K562 (cell line): ENCODE measurements around the gene NLRP12. TPM values are rescaled to one million over a fixed set of nuclear protein-coding genes. Genes with fewer than 3 reads are reported as not detected.

ENCODE experiments used
- ATF2 ChIP-seq: sonication (generic); formaldehyde crosslinking; IDR thresholded peaks from 2 replicates; pipeline ENCODE4 v1.8.1; 2022; ENCODE audit warnings: missing genetic modification reagents
- CBFA2T3 ChIP-seq: fragments of 450-650 bp; IDR thresholded peaks from 2 replicates; pipeline ENCODE4 v1.6.1; 2017
- CBX3 ChIP-seq, 2 experiments: IDR thresholded peaks; 1 replicate in 1 of 2; 2 replicates in 1 of 2; pipeline ENCODE4 v1.6.1; 2012; ENCODE audit warnings: inconsistent platforms in 2 of 2, low read length in 2 of 2, borderline replicate concordance in 1 of 2, control low read depth in 1 of 2
- CREB1 ChIP-seq, 2 experiments: sonication (generic) in 1 of 2; formaldehyde crosslinking in 1 of 2; IDR thresholded peaks; 2 replicates each; pipeline versions ENCODE4 v1.6.1 to v1.8.0; 2012 to 2022; ENCODE audit warnings: inconsistent platforms in 1 of 2, mild to moderate bottlenecking in 1 of 2, missing genetic modification reagents in 1 of 2, moderate library complexity in 1 of 2
- GTF2F1 ChIP-seq: IDR thresholded peaks from 2 replicates; pipeline ENCODE4 v1.6.1; 2011; ENCODE audit warnings: low read depth, low read length, improper control_type of control experiment
- HIVEP1 ChIP-seq: fragments of 250-450 bp; sonication (Bioruptor Pico); IDR thresholded peaks from 2 replicates; pipeline ENCODE4 v1.4.0; 2020; ENCODE audit warnings: mild to moderate bottlenecking
- MEIS2 ChIP-seq: fragments of 450-650 bp; IDR thresholded peaks from 2 replicates; pipeline ENCODE4 v1.6.1; 2014; ENCODE audit warnings: mild to moderate bottlenecking; ENCODE audit not compliant: partially characterized antibody
- PCBP1 ChIP-seq: fragments of 200-400 bp; formaldehyde crosslinking; IDR thresholded peaks from 2 replicates; pipeline ENCODE4 v1.6.1; 2018; ENCODE audit warnings: mild to moderate bottlenecking, low read depth, low read length; ENCODE audit not compliant: poor library complexity, severe bottlenecking
- RFX1 ChIP-seq: fragments of 450-650 bp; IDR thresholded peaks from 2 replicates; pipeline ENCODE4 v1.6.1; 2016; ENCODE audit warnings: mild to moderate bottlenecking, moderate library complexity
- ZBTB5 ChIP-seq: fragments of 450-650 bp; IDR thresholded peaks from 2 replicates; pipeline ENCODE4 v1.6.1; 2017; ENCODE audit warnings: antibody characterized with exemption
- ZEB2 ChIP-seq: fragments of 450-650 bp; IDR thresholded peaks from 2 replicates; pipeline ENCODE4 v1.6.1; 2016
- ZNF280A ChIP-seq: fragments of 450-650 bp; IDR thresholded peaks from 2 replicates; pipeline ENCODE4 v1.6.1; 2018; ENCODE audit warnings: mild to moderate bottlenecking, low read depth; ENCODE audit not compliant: partially characterized antibody
- ZNF507 ChIP-seq: conservative IDR thresholded peaks from 2 replicates; pipeline ENCODE4 v1.6.1; 2017; ENCODE audit warnings: missing genetic modification characterization, missing compliant biosample characterization
- ZNF586 ChIP-seq: fragments of 450-650 bp; formaldehyde crosslinking; conservative IDR thresholded peaks from 2 replicates; pipeline ENCODE4 v1.4.0; 2020; ENCODE audit warnings: mild to moderate bottlenecking, moderate library complexity
- ZNF780A ChIP-seq: fragments of 250-450 bp; sonication (Bioruptor Pico); IDR thresholded peaks from 2 replicates; pipeline ENCODE4 v1.5.0; 2021; ENCODE audit warnings: mild to moderate bottlenecking
- polyA plus RNA-seq, 8 experiments: library from polyadenylated mRNA; depleted of rRNA in 4 of 8; stranded (reverse) in 5 of 8; unstranded in 3 of 8; fragments of >200 nt; fragmentation: Nextera tagmentation in 2 of 8; fragmentation: Illumina TruSeq in 1 of 8; extraction: Ambion mirVana in 2 of 8; extraction: Trizol in 1 of 8; gene quantifications; 2 replicates each; pipeline versions ENCODE4 v1.2.1 to v1.2.3, GENCODE V29; 2011 to 2014; ENCODE audit warnings: inconsistent platforms in 1 of 8, missing spikeins in 1 of 8
- total RNA-seq, 7 experiments: library from RNA; depleted of rRNA in 6 of 7; stranded (reverse); fragments of >200 nt in 6 of 7; fragmentation: Illumina TruSeq in 2 of 7; extraction: Trizol in 2 of 7; gene quantifications; 2 replicates each; pipeline versions ENCODE4 v1.2.1 to v1.2.3, GENCODE V29; 2011 to 2021; ENCODE audit warnings: low replicate concordance in 1 of 7
- TF ChIP-seq, protein P1 (sequence below), 2 experiments: fragments of 450-650 bp; conservative IDR thresholded peaks; 2 replicates each; pipeline ENCODE4 v1.6.1; 2017; ENCODE audit warnings: mild to moderate bottlenecking in 2 of 2, moderate library complexity in 2 of 2
- TF ChIP-seq, protein P2 (sequence below): sonication (generic); formaldehyde crosslinking; IDR thresholded peaks from 2 replicates; pipeline ENCODE4 v1.8.0; 2023; ENCODE audit warnings: mild to moderate bottlenecking, missing genetic modification reagents

NLRP12 gene
- total and polyA plus RNA-seq, 9 of the 15 experiments (the other 6 are each of a cell fraction or from before 2014, with no cell fraction given) = not detected

- TF ChIP-seq, protein P1, sequence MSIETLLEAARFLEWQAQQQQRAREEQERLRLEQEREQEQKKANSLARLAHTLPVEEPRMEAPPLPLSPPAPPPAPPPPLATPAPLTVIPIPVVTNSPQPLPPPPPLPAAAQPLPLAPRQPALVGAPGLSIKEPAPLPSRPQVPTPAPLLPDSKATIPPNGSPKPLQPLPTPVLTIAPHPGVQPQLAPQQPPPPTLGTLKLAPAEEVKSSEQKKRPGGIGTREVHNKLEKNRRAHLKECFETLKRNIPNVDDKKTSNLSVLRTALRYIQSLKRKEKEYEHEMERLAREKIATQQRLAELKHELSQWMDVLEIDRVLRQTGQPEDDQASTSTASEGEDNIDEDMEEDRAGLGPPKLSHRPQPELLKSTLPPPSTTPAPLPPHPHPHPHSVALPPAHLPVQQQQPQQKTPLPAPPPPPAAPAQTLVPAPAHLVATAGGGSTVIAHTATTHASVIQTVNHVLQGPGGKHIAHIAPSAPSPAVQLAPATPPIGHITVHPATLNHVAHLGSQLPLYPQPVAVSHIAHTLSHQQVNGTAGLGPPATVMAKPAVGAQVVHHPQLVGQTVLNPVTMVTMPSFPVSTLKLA (conservative IDR thresholded peaks at IDR 0.05) = peak; percentile 91 to 95
- TF ChIP-seq HIVEP1 (0 out of 2 replicates have a peak, but pooled peaks have one; percentile 10), CBX3 (IDR thresholded peaks at IDR 0.05; ENCODE audit: borderline replicate concordance in 1 of 2, low read length in 2 of 2) (0 out of 3 replicates have a peak, but pooled peaks of 1 of the 2 experiments have one; percentile 13), ATF2 (CRISPR knock-in tag) (no peak), ZNF280A (no peak), ZNF507 (tag) (no peak), ZNF586 (CRISPR knock-in tag) (no peak), MEIS2 (peak; percentile 44), RFX1 (no peak), CBFA2T3 (peak; percentile 28; the same call in 1 of the 2 replicates), ZEB2 (peak; percentile 29; the same call in 1 of the 2 replicates), GTF2F1 (no peak), PCBP1 (peak; percentile 41), ZNF780A (CRISPR knock-in tag) (no peak), CREB1 (IDR thresholded peaks at IDR 0.05) (peak; percentile 28; the same call in 1 of the 2 replicates), CREB1 (CRISPR knock-in tag; IDR thresholded peaks at IDR 0.05) (peak; percentile 20; the same call in 1 of the 2 replicates), ZBTB5 (no peak)
- TF ChIP-seq, protein P2, sequence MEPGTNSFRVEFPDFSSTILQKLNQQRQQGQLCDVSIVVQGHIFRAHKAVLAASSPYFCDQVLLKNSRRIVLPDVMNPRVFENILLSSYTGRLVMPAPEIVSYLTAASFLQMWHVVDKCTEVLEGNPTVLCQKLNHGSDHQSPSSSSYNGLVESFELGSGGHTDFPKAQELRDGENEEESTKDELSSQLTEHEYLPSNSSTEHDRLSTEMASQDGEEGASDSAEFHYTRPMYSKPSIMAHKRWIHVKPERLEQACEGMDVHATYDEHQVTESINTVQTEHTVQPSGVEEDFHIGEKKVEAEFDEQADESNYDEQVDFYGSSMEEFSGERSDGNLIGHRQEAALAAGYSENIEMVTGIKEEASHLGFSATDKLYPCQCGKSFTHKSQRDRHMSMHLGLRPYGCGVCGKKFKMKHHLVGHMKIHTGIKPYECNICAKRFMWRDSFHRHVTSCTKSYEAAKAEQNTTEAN = 0 out of 2 replicates have a peak, but pooled peaks have one; percentile 43
Measured at GRCh38 chr19:53868892-53869804, 45.0 kb upstream of the NLRP12 start (continued).
